GM19035 (cell line): ENCODE data around the gene EMC1.
A peak's percentile ranks its signal among the peaks of the same experiment; 100 is the strongest.
"Not testable (repeated sequence)": the region's sequence is repeated elsewhere in the genome, so short reads cannot be mapped to it uniquely, and the experiment has no call there.

Source experiments
- ATAC-seq: cut with Tn5 transposase; IDR thresholded peaks from one replicate; pipeline ENCODE4 v1.9.1; 2021; ENCODE audit not compliant: unreplicated experiment

EMC1 gene

GRCh38 chr1:19260211-19261138 is 9.2 kb upstream of the EMC1 start:
- ATAC-seq: no peak

GRCh38 chr1:19258353-19258752 is 7.0 kb upstream of the EMC1 start:
- no peak for ATAC-seq

DNA sequence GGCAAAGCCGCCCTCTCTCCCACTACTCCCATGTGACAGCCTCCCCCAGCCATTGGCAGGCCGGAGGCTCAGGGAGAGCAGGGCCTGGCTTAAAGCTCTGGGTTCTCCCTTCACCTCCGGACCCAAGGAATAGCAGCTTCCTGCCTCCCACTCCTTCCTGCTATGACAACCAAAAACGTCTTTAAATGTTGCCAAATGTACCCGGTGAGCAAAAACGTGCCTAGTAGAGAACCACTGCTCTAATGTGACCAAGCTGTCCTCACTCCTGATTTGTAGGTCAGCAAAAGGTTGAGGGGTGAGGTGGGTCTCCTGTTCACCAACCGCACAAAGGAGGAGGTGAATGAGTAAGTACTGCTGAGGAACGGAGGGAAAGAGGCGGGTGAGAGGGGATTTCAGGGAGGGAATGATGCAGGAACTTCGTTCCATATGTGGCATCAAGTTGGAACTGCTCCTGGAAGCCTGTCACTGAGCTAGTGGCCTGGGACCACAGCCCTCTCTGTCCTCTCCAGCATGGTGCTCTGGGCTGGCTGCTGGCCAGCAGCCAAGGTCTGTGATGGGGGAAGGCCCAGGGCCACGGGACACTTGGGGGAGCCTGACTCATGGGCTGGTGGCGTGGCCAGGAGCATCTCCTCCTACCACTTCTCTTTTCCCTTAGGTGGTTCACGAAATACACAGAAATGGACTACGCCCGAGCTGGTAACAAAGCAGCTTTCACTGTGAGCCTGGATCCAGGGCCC is 6.0 kb upstream of the EMC1 start:
- ATAC-seq: no peak

DNA sequence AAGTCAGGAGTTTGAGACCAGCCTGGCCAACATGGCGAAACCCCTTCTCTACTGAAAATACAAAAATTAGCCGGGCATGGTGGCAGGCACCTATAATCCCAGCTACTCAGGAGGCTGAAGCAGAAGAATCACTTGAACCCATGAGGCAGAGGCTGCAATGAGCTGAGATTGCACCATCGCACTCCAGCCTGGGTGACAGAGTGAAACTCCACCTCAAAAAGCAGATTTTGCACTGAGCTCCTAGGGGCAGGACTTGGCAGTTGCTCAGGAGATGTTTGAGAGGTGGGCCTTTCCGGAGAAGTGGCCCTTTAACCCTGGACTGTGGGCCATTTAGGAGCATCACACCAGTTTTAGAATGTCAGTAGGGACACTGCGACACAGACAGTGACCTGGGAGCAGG is 5.0 kb upstream of the EMC1 start:
- ATAC-seq: not testable (repeated sequence)

DNA sequence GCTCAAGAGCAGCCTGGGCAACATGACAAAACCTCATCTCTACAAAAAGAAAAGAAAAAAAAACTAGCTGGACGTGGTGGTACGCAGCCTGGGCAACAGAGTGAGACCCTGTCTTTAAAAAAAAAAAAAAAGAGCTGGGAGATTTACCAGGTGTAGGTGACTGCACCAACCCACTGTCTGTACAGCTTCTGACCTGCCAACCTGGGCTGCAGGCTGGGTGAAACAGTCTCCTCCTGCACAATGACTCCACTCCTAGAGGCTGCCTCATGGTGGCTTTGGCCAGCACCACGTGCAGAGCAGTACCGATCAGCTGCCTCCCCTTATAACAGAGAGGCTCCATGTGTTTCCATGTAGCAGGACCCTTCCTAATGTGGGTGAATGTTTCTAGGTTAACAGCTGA is 4.0 kb upstream of the EMC1 start:
- no peak for ATAC-seq

DNA sequence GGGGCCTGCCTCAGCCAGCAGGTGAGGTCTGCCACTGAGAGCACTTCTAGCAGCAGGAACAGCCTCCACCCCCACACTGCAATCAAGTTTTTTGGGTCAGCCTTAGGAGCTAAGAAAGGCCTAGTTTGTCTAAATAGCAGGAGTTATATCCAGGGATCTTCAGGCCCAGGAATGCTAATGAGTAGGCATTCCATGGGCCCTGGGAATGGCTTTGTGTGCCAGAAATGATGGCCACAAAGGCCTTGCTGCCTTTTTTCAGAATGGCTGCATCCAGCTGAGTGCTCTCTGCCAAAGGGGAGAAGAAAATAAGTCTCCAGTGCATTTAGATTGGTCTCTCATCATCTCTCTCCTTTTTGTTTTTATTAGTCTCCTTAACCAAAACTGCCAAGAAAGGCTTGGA is 3.1 kb upstream of the EMC1 start:
- ATAC-seq: no peak

DNA sequence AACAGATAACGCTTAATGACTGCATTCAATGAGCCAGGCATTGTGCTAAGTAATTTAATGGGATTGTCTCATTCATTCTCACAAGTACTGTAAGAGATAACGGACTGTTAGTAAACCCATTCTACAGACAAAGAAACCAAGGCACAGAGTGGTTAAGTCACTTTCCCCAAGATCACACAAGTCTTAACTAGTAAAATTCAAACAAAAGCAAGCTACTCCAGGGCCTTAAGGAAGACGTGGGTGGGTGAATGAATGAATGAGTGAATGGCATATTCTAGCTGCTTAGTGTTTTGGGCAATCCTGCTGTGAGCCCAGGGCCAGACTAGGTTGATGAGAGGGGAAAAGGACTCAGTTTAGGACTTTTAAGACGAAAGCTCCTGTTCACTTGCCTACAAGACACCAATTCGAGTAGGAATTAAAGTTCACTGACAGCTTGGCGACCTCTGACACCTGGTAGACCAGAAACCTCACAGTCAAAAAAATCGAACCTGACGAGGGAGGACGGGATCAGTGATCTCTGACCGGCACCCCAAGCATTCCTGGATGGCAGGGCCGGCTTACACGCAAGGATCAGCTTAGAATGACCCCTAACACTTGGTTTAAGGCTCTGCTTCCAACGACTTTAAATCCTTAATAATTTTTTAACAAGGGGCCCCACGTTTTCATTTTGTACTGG is 557 bp downstream of the EMC1 start:
- peak; percentile 7 for ATAC-seq

GRCh38 chr1:19240673-19241538 is 10.4 kb downstream of the EMC1 start:
- no peak for ATAC-seq

GRCh38 chr1:19239876-19240275 is 11.4 kb downstream of the EMC1 start:
- ATAC-seq: no peak

DNA sequence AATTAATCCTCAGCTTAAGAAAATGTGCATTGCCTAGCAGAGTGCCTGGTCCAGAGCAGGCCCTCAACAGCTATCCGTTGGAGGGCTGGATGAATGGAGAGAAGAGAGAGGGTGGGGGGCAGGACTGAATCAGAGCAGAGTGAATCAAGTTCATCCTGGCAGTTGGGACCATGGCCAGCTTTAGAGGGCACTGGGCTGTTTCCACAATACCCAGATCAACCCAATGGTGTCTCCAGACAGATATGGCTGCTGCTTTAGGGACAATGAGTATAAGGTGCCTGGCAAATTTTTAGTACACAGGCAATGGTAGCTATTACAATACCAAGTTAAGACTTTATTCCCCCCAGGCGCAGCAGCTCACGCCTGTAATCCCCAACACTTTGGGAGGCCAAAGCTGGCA is 17.1 kb downstream of the EMC1 start:
- ATAC-seq: no peak

- ATAC-seq: no peak
These were observed 18.8 kb downstream of the EMC1 start for GRCh38 chr1:19232524-19232846.

- ATAC-seq: not testable (repeated sequence)
These were observed 19.4 kb downstream of the EMC1 start for GRCh38 chr1:19231736-19232523.

- no peak for ATAC-seq
These were observed 21.4 kb downstream of the EMC1 start for GRCh38 chr1:19229828-19230325.

DNA sequence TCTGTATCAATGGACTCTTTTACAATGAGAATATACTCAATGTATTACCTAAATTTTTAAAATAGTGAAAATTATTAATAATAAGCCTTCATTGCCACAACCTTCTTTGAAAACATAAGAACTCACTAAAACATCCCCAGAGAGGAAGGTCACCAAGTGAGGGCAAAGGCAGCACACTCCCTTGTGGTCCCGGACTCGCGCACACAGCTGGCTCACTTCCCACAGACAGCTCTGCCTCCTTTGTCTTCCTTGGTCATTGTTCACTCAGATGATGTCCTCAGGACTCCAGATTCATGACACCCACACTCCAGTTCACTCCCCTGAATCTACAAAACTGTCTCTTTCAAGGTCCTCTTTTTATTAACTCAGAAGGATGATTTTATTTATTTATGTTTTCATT is 22.1 kb downstream of the EMC1 start:
- ATAC-seq: no peak

DNA sequence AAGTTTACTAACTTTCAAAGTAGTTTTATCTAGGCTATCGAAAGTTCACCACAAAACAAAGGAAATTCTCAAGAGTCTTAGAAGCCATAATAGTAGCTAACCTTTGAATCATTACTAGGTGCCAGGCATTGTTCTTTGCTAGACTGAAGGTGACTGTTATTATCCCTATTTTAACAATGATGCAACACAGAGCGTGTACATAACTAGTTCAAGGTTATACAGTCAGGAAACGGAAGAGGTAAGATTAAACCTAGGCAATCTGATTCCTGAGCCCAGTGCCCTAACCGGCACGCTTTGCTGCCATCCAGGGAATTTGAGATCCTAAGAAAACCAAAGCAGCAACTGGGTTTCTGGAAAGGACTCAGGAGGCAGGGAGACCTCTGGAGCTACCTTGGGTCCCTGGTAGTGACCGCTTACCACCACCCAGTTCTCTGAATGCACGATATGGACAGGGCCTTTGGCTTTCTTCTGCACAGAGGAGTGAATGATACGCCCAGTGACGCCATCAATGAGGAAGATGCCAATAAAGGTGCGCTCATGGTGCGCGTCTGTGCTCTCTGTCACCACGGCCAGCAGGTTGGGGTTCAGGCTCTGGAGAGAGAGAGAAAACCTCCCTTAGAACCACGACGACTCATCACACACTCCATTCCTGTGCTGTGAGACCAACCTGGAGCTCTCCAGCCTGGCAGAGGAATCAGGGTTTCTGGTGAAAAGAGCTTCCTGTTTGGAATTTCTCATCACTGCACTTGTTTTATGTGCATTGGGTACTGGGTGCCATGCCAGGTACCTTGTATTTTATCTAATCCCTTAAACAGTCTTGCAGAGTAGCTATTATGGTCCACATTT is 28.1 kb downstream of the EMC1 start:
- no peak for ATAC-seq

- no peak for ATAC-seq
These were observed 28.8 kb downstream of the EMC1 start for GRCh38 chr1:19222573-19222972.

DNA sequence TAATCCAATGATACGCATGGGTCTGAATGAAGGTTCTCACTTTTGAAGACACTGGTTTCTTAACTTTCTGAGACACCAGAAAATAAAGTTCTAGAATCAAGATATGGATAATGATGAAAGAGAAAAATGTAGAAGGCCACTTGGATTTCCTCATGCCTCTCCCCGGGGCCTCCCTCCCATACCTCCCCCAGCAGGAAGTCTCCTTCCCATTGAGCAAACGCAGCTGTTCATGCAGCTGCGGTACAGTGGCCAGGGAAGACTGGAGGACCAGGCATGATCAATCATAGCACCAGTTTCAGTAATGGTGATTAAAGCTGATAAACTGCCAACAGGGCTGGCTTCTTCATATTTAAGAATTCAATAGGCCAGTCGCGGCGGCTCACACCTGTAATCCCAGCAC is 30.3 kb downstream of the EMC1 start:
- no peak for ATAC-seq

DNA sequence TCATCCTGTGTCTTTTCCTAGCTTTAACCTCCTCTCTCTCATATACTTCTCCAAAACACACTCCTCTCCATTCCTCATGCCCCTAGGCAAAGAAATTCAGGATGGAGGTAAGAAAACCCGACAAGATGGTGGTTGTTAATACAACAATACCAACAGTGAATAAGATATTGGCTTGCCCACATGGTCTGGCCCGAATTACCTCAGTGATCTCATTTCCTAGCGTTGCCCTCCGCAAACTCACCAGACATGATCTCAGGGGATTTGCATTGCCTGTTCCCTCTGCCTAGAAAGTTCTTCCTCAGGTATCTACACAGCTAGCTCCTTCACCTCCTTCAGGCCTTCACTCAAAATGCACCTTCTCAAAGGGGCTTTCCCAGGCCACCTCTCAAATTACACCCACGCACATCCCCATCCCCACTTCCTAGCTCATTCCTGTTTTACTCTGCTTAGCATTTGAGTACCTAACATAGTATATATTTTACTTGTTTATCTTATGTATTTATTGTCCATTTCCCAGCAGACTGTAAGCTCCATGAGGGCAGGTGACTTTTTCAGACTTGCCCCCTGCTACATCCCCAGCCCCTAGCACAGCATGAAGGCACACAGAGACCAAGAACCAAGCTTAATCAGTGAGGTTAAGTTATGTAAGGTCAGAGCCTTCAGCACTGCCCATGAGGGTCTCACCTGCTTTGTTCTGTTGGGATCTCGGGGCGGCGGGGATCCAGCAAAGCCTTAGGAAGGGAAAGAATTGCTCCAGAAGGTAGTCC is 31.1 kb downstream of the EMC1 start:
- ATAC-seq: no peak
